K562 (cell line): ENCODE measurements around the gene ENTPD8. TPM values are rescaled to one million over a fixed set of nuclear protein-coding genes. Genes with fewer than 3 reads are reported as not detected.

Experiments used
- CTBP1 ChIP-seq: fragments of 450-650 bp; IDR thresholded peaks from 2 replicates; pipeline ENCODE4 v1.6.1; 2016; ENCODE audit warnings: borderline replicate concordance
- GTF2F1 ChIP-seq: IDR thresholded peaks from 2 replicates; pipeline ENCODE4 v1.6.1; 2011; ENCODE audit warnings: low read depth, low read length, improper control_type of control experiment
- MIER1 ChIP-seq: fragments of 450-650 bp; IDR thresholded peaks from 2 replicates; pipeline ENCODE4 v1.6.1; 2016; ENCODE audit warnings: antibody characterized with exemption, mild to moderate bottlenecking, low read depth
- PCBP2 ChIP-seq: fragments of 200-400 bp; formaldehyde crosslinking; IDR thresholded peaks from 2 replicates; pipeline ENCODE4 v1.6.1; 2018; ENCODE audit warnings: low read length, low read depth, mild to moderate bottlenecking, moderate library complexity; ENCODE audit not compliant: poor library complexity, severe bottlenecking
- USF1 ChIP-seq: sonication (generic); formaldehyde crosslinking; IDR thresholded peaks from 2 replicates; pipeline ENCODE4 v1.9.0; 2022; ENCODE audit warnings: mild to moderate bottlenecking, missing genetic modification reagents
- ZBTB8A ChIP-seq: fragments of 450-650 bp; IDR thresholded peaks from 2 replicates; pipeline ENCODE4 v1.6.1; 2018; ENCODE audit warnings: mild to moderate bottlenecking, moderate library complexity; ENCODE audit not compliant: partially characterized antibody
- ZNF143 ChIP-seq: sonication (generic); formaldehyde crosslinking; IDR thresholded peaks from 2 replicates; pipeline ENCODE4 v1.9.0; 2022; ENCODE audit warnings: mild to moderate bottlenecking, missing genetic modification reagents
- ZNF197 ChIP-seq: fragments of 200-800 bp; sonication (Bioruptor generic); IDR thresholded peaks from 2 replicates; pipeline ENCODE4 v1.6.1; 2016; ENCODE audit warnings: low read depth, missing genetic modification characterization, missing compliant biosample characterization
- ZNF589 ChIP-seq: fragments of 200-800 bp; sonication (Bioruptor generic); IDR thresholded peaks from 2 replicates; pipeline ENCODE4 v1.6.1; 2016; ENCODE audit warnings: low read depth, missing genetic modification characterization, missing compliant biosample characterization
- polyA plus RNA-seq, 8 experiments: library from polyadenylated mRNA; depleted of rRNA in 4 of 8; stranded (reverse) in 5 of 8; unstranded in 3 of 8; fragments of >200 nt; fragmentation: Nextera tagmentation in 2 of 8; fragmentation: Illumina TruSeq in 1 of 8; extraction: Ambion mirVana in 2 of 8; extraction: Trizol in 1 of 8; gene quantifications; 2 replicates each; pipeline versions ENCODE4 v1.2.1 to v1.2.3, GENCODE V29; 2011 to 2014; ENCODE audit warnings: inconsistent platforms in 1 of 8, missing spikeins in 1 of 8
- total RNA-seq, 7 experiments: library from RNA; depleted of rRNA in 6 of 7; stranded (reverse); fragments of >200 nt in 6 of 7; fragmentation: Illumina TruSeq in 2 of 7; extraction: Trizol in 2 of 7; gene quantifications; 2 replicates each; pipeline versions ENCODE4 v1.2.1 to v1.2.3, GENCODE V29; 2011 to 2021; ENCODE audit warnings: low replicate concordance in 1 of 7
- TF ChIP-seq, protein P1 (sequence below): fragments of 150-350 bp; conservative IDR thresholded peaks from 2 replicates; pipeline ENCODE4 v1.6.1; 2014; ENCODE audit warnings: low read length
- TF ChIP-seq, protein P2 (sequence below): sonication (generic); formaldehyde crosslinking; IDR thresholded peaks from 2 replicates; pipeline ENCODE4 v1.8.0; 2022; ENCODE audit warnings: mild to moderate bottlenecking, missing genetic modification reagents
- TF ChIP-seq, protein P3 (sequence below): fragments of 250-450 bp; sonication (Bioruptor Pico); IDR thresholded peaks from 2 replicates; pipeline ENCODE4 v1.8.0; 2021; ENCODE audit warnings: mild to moderate bottlenecking, moderate library complexity
- TF ChIP-seq, protein P4 (sequence below): fragments of 250-450 bp; sonication (Bioruptor Pico); IDR thresholded peaks from 2 replicates; pipeline ENCODE4 v1.8.0; 2022; ENCODE audit warnings: inconsistent platforms

The ENTPD8 gene
- total and polyA plus RNA-seq, 9 of the 15 experiments (the other 6 are each of a cell fraction or from before 2014, with no cell fraction given), result 0.06 to 0.27 (median 0.19) TPM; not detected in 5

GRCh38 chr9:137454597-137455358, 13.6 kb upstream of the ENTPD8 start (continued):
- TF ChIP-seq GTF2F1 (no peak), MIER1 (no peak), ZNF143 (peak; percentile 39; the same call in 1 of the 2 replicates), ZBTB8A (no peak), PCBP2 (no peak), USF1 (CRISPR knock-in tag) (peak; percentile 65; the same call in 1 of the 2 replicates), CTBP1 (no peak), ZNF197 (CRISPR knock-in tag) (no peak), ZNF589 (no peak)
- TF ChIP-seq, protein P1, sequence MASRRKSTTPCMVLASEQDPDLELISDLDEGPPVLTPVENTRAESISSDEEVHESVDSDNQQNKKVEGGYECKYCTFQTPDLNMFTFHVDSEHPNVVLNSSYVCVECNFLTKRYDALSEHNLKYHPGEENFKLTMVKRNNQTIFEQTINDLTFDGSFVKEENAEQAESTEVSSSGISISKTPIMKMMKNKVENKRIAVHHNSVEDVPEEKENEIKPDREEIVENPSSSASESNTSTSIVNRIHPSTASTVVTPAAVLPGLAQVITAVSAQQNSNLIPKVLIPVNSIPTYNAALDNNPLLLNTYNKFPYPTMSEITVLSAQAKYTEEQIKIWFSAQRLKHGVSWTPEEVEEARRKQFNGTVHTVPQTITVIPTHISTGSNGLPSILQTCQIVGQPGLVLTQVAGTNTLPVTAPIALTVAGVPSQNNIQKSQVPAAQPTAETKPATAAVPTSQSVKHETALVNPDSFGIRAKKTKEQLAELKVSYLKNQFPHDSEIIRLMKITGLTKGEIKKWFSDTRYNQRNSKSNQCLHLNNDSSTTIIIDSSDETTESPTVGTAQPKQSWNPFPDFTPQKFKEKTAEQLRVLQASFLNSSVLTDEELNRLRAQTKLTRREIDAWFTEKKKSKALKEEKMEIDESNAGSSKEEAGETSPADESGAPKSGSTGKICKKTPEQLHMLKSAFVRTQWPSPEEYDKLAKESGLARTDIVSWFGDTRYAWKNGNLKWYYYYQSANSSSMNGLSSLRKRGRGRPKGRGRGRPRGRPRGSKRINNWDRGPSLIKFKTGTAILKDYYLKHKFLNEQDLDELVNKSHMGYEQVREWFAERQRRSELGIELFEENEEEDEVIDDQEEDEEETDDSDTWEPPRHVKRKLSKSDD, result no peak
- TF ChIP-seq, protein P2, sequence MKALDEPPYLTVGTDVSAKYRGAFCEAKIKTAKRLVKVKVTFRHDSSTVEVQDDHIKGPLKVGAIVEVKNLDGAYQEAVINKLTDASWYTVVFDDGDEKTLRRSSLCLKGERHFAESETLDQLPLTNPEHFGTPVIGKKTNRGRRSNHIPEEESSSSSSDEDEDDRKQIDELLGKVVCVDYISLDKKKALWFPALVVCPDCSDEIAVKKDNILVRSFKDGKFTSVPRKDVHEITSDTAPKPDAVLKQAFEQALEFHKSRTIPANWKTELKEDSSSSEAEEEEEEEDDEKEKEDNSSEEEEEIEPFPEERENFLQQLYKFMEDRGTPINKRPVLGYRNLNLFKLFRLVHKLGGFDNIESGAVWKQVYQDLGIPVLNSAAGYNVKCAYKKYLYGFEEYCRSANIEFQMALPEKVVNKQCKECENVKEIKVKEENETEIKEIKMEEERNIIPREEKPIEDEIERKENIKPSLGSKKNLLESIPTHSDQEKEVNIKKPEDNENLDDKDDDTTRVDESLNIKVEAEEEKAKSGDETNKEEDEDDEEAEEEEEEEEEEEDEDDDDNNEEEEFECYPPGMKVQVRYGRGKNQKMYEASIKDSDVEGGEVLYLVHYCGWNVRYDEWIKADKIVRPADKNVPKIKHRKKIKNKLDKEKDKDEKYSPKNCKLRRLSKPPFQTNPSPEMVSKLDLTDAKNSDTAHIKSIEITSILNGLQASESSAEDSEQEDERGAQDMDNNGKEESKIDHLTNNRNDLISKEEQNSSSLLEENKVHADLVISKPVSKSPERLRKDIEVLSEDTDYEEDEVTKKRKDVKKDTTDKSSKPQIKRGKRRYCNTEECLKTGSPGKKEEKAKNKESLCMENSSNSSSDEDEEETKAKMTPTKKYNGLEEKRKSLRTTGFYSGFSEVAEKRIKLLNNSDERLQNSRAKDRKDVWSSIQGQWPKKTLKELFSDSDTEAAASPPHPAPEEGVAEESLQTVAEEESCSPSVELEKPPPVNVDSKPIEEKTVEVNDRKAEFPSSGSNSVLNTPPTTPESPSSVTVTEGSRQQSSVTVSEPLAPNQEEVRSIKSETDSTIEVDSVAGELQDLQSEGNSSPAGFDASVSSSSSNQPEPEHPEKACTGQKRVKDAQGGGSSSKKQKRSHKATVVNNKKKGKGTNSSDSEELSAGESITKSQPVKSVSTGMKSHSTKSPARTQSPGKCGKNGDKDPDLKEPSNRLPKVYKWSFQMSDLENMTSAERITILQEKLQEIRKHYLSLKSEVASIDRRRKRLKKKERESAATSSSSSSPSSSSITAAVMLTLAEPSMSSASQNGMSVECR, result peak; percentile 50; the same call in 1 of the 2 replicates
- TF ChIP-seq, protein P3, sequence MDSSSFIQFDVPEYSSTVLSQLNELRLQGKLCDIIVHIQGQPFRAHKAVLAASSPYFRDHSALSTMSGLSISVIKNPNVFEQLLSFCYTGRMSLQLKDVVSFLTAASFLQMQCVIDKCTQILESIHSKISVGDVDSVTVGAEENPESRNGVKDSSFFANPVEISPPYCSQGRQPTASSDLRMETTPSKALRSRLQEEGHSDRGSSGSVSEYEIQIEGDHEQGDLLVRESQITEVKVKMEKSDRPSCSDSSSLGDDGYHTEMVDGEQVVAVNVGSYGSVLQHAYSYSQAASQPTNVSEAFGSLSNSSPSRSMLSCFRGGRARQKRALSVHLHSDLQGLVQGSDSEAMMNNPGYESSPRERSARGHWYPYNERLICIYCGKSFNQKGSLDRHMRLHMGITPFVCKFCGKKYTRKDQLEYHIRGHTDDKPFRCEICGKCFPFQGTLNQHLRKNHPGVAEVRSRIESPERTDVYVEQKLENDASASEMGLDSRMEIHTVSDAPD (CRISPR knock-in tag), result no peak
- TF ChIP-seq, protein P4, sequence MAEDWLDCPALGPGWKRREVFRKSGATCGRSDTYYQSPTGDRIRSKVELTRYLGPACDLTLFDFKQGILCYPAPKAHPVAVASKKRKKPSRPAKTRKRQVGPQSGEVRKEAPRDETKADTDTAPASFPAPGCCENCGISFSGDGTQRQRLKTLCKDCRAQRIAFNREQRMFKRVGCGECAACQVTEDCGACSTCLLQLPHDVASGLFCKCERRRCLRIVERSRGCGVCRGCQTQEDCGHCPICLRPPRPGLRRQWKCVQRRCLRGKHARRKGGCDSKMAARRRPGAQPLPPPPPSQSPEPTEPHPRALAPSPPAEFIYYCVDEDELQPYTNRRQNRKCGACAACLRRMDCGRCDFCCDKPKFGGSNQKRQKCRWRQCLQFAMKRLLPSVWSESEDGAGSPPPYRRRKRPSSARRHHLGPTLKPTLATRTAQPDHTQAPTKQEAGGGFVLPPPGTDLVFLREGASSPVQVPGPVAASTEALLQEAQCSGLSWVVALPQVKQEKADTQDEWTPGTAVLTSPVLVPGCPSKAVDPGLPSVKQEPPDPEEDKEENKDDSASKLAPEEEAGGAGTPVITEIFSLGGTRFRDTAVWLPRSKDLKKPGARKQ (CRISPR knock-in tag), result no peak
